ENCODE data around the gene P2RY2.

DNA sequence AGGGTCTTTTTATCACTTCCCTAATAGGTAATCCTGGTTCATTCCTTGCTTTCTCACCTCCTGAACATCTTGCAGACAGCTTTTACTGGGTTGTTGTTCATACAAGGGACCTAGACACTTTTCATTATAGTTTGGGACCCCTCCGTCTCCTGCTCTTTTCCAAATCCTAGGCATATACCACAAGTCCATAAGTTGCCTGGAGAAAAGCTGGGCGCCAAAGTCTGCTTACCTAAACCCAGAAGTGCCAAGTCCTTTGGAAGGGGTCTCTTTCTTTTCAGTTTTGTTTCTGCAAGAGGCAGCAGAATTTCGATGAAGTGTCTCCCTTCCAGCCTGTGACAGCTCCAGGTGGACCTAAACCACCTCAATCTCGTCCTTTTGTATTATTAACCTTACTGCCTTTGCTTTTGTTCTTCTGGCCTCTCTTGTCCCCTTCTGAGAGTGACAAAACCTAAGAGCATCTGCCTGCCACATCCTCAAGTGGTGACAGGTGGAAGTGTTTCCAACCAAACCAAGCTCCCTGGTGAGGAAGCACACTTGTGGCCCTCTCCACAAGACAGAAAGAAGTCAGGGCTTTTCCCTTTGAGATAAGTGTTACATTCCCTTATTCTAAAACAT, 34.6 kb downstream of the P2RY2 start:
- peak; percentile 17 to 22 for TF ChIP-seq CTCF (conservative IDR thresholded peaks at IDR 0.05 in 1 of 2, IDR thresholded peaks at IDR 0.05 in 1 of 2; ENCODE audit: extremely low read depth in 1 of 2, insufficient read depth in 1 of 2, low read depth in 1 of 2, low read length in 2 of 2)
- no peak for TF ChIP-seq EZH2 (IDR thresholded peaks at IDR 0.05; ENCODE audit: borderline replicate concordance, low read length)
